GM21390 (cell line): ENCODE measurements around the gene COX8C.
A peak's percentile ranks its signal among the peaks of the same experiment; 100 is the strongest.
"Not testable (repeated sequence)": the region's sequence is repeated elsewhere in the genome, so short reads cannot be mapped to it uniquely, and the experiment has no call there.

Experiments used
- ATAC-seq: cut with Tn5 transposase; IDR thresholded peaks from one replicate; pipeline ENCODE4 v1.9.1; 2021; ENCODE audit not compliant: unreplicated experiment

COX8C gene

GRCh38 chr14:93319958-93320357 lies 27.0 kb upstream of the COX8C start:
- peak; percentile 64 for ATAC-seq

GRCh38 chr14:93320489-93320888 lies 26.5 kb upstream of the COX8C start:
- no peak for ATAC-seq

GRCh38 chr14:93322929-93323599 lies 23.9 kb upstream of the COX8C start:
- ATAC-seq: no peak

- ATAC-seq: no peak
Observed at GRCh38 chr14:93323600-93324174, 23.3 kb upstream of the COX8C start.

- ATAC-seq: no peak
Observed at GRCh38 chr14:93326196-93326595, 20.8 kb upstream of the COX8C start.

- ATAC-seq: no peak
Observed at GRCh38 chr14:93328546-93328945, 18.4 kb upstream of the COX8C start.

- ATAC-seq: no peak
Observed at GRCh38 chr14:93329965-93330608, 16.9 kb upstream of the COX8C start.

- ATAC-seq: no peak
Observed at GRCh38 chr14:93330609-93331000, 16.4 kb upstream of the COX8C start.

GRCh38 chr14:93331002-93331727 lies 15.8 kb upstream of the COX8C start:
- no peak for ATAC-seq

GRCh38 chr14:93331728-93332396 lies 15.1 kb upstream of the COX8C start:
- peak; percentile 0 for ATAC-seq

- ATAC-seq: peak; percentile 62
Observed at GRCh38 chr14:93332397-93332852, 14.6 kb upstream of the COX8C start.

- peak; percentile 74 for ATAC-seq
Observed at GRCh38 chr14:93332853-93333630, 13.9 kb upstream of the COX8C start, which contains the start of gene BTBD7. BTBD7 (minus strand) TSS chr14:93333036; CDS start chr14:93296051, 36,985 bp downstream.

- ATAC-seq: no peak
Observed at GRCh38 chr14:93333631-93334103, 13.3 kb upstream of the COX8C start.

- ATAC-seq: no peak
Observed at GRCh38 chr14:93337143-93337753, 9.7 kb upstream of the COX8C start.

GRCh38 chr14:93337884-93338283 lies 9.1 kb upstream of the COX8C start:
- ATAC-seq: no peak

GRCh38 chr14:93343266-93343665 lies 3.7 kb upstream of the COX8C start:
- ATAC-seq: no peak

- no peak for ATAC-seq
Observed at GRCh38 chr14:93343797-93344196, 3.2 kb upstream of the COX8C start.

- ATAC-seq: no peak
Observed at GRCh38 chr14:93347850-93348249, 868 bp downstream of the COX8C start.

GRCh38 chr14:93348292-93348691 lies 1.3 kb downstream of the COX8C start:
- ATAC-seq: no peak

- not testable (repeated sequence) for ATAC-seq
Observed at GRCh38 chr14:93354873-93355272, 7.9 kb downstream of the COX8C start.
